ENCODE measurements around the gene USF2. TPM values are rescaled to one million over a fixed set of nuclear protein-coding genes. Genes with fewer than 3 reads are reported as not detected.

The USF2 gene
- total and polyA plus RNA-seq, 2 of the 4 experiments (the other 2 are of a cell fraction): 21.3 to 65.6 TPM

DNA sequence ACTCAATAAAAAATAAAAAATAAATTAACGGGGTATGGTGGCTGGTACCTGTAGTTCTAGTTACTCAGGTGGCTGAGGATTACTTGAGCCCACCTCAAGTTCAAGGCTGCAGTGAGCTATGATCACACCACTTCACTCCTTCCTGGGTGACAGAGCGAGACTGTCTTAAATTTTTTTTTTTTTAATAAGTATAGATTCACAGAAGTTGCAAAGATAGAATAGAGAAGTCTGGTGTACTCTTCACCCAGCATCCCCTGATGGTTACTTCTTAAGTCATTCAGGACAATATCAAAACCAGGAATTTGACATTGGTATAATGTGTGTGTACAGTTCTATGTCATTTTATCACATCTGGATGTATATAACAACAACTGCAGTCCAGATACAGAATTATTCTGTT, 52.5 kb downstream of the USF2 start:
- Histone ChIP-seq H3K36me3 (ENCODE audit: control insufficient read depth, insufficient read depth, low read length) (no peaks in the 10 kb centered on the region), H3K9me3 (ENCODE audit: control insufficient read depth, insufficient read depth, low read length) (peaks cover 4% of the 10 kb centered on the region), H3K4me3 (ENCODE audit: insufficient read depth, low read depth, low read length) (no peak overlapping the region), H3K56ac (ENCODE audit: extremely low read depth, insufficient read depth, low read length) (no peak overlapping the region), H2BK120ac (ENCODE audit: low read depth, low read length) (no peak overlapping the region), H3K23ac (ENCODE audit: low read depth, low read length) (no peak overlapping the region), H2AFZ (replicated peaks; ENCODE audit: low read length, poor library complexity) (no peak overlapping the region), H3K27ac (ENCODE audit: insufficient read depth, low read length) (no peak overlapping the region), H4K5ac (ENCODE audit: low read depth, low read length) (no peak overlapping the region), H2BK5ac (ENCODE audit: low read depth, low read length, poor library complexity, severe bottlenecking) (no peak overlapping the region), H2AK9ac (replicated peaks; ENCODE audit: low read depth, low read length, poor library complexity) (no peak overlapping the region), H3K4me1 (ENCODE audit: control insufficient read depth, insufficient read depth, low read length) (peaks cover 5% of the 10 kb centered on the region), H4K91ac (ENCODE audit: insufficient read depth, low read depth, low read length) (no peak overlapping the region), H2BK15ac (ENCODE audit: low read depth, low read length) (no peak overlapping the region), H3K4ac (ENCODE audit: low read depth, low read length) (no peak overlapping the region), H3K18ac (ENCODE audit: low read depth, low read length) (no peak overlapping the region), H3K9ac (ENCODE audit: low read depth, low read length) (no peak overlapping the region), H2BK20ac (ENCODE audit: low read depth, low read length) (no peak overlapping the region), H3K9me1 (ENCODE audit: insufficient read depth, low read length) (0 out of 2 replicates have a peak, but pooled peaks cover 5% of the 10 kb centered on the region), H4K20me1 (ENCODE audit: insufficient read depth, low read length) (no peaks in the 10 kb centered on the region), H3K79me1 (ENCODE audit: low read depth in 1 of 2, low read length in 2 of 2) (no peaks in the 10 kb centered on the region), H2AK5ac (ENCODE audit: low read depth, low read length) (no peak overlapping the region), H3K14ac (replicated peaks; ENCODE audit: low read depth, low read length) (no peak overlapping the region), H3K4me2 (ENCODE audit: low read depth, low read length) (no peak overlapping the region), H3K27me3 (ENCODE audit: control insufficient read depth, insufficient read depth, low read length) (no peaks in the 10 kb centered on the region), H4K8ac (ENCODE audit: low read depth in 2 of 2, low read length in 2 of 2) (no peak overlapping the region)
- no peak for ATAC-seq (ENCODE audit: low read depth)
- dilution Hi-C loops (cut with HindIII; ENCODE audit: low sequenced_read_pairs, unreplicated experiment): no loop called here
- intact Hi-C loops (cut with micrococcal nuclease): no loop called here
- TF ChIP-seq MXI1 (IDR thresholded peaks at IDR 0.05; ENCODE audit: borderline replicate concordance, low read depth, low read length) (no peak), RCOR1 (IDR thresholded peaks at IDR 0.05; ENCODE audit: insufficient replicate concordance, low read length) (no peak), RAD21 (IDR thresholded peaks at IDR 0.05; ENCODE audit: low read length) (no peak), FOS (IDR thresholded peaks at IDR 0.05; ENCODE audit: low read depth, low read length) (no peak), CHD1 (IDR thresholded peaks at IDR 0.05; ENCODE audit: low read depth, low read length) (no peak), BHLHE40 (IDR thresholded peaks at IDR 0.05; ENCODE audit: low read depth, low read length) (no peak), SMC3 (IDR thresholded peaks at IDR 0.05; ENCODE audit: low read depth, low read length) (no peak), CEBPB (IDR thresholded peaks at IDR 0.05; ENCODE audit: low read depth, low read length) (no peak), POLR2A (IDR thresholded peaks at IDR 0.05; ENCODE audit: low read depth, low read length) (no peak), MAZ (IDR thresholded peaks at IDR 0.05; ENCODE audit: borderline replicate concordance, low read depth, low read length) (no peak), NFE2L2 (IDR thresholded peaks at IDR 0.05; ENCODE audit: low read depth, low read length) (no peak), MAFK (IDR thresholded peaks at IDR 0.05; ENCODE audit: low read depth, low read length) (no peak), CTCF (conservative IDR thresholded peaks at IDR 0.05; ENCODE audit: low read depth, low read length) (no peak), RFX5 (IDR thresholded peaks at IDR 0.05; ENCODE audit: low read depth, low read length) (no peak)
- TF ChIP-seq, protein P1, sequence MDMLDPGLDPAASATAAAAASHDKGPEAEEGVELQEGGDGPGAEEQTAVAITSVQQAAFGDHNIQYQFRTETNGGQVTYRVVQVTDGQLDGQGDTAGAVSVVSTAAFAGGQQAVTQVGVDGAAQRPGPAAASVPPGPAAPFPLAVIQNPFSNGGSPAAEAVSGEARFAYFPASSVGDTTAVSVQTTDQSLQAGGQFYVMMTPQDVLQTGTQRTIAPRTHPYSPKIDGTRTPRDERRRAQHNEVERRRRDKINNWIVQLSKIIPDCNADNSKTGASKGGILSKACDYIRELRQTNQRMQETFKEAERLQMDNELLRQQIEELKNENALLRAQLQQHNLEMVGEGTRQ (IDR thresholded peaks at IDR 0.05; ENCODE audit: low read depth, low read length): no peak
- TF ChIP-seq, protein P2, sequence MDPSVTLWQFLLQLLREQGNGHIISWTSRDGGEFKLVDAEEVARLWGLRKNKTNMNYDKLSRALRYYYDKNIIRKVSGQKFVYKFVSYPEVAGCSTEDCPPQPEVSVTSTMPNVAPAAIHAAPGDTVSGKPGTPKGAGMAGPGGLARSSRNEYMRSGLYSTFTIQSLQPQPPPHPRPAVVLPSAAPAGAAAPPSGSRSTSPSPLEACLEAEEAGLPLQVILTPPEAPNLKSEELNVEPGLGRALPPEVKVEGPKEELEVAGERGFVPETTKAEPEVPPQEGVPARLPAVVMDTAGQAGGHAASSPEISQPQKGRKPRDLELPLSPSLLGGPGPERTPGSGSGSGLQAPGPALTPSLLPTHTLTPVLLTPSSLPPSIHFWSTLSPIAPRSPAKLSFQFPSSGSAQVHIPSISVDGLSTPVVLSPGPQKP (IDR thresholded peaks at IDR 0.05; ENCODE audit: borderline replicate concordance, low read depth, low read length): no peak
- BruUV-seq (replicated peaks): no TSS peak
- in situ Hi-C loops (cut with MboI; ENCODE audit: low sequenced_read_pairs): no loop called here
- no peak for DNase-seq
- ChIA-PET POLR2A (ENCODE audit: unreplicated experiment) (no interaction called here), CTCF (no interaction called here)
- no CpG with 5 or more reads among the region's 2 CpGs for WGBS, 2 experiments (ENCODE audit: extremely low coverage in 2 of 2, insufficient read length in 1 of 2)

Data from IMR-90 (cell line).